BJ (cell line): ENCODE results near the gene SCPEP1. TPM values are rescaled to one million over a fixed set of nuclear protein-coding genes. Genes with fewer than 3 reads are reported as not detected.
A peak's percentile ranks its signal among the peaks of the same experiment; 100 is the strongest.

ENCODE experiments used
- CTCF ChIA-PET: fragments of 350-600 bp; formaldehyde crosslinking; extraction: SDS; loops from one replicate; lab custom pipeline; 2021; ENCODE audit warnings: antibody characterized with exemption, inconsistent platforms; lab: Yijun Ruan, JAX
- POLR2A ChIA-PET: fragments of 300-600 bp; sonication (Branson Sonifier 250); formaldehyde crosslinking; extraction: SDS; loops from one replicate; lab custom pipeline; 2021; ENCODE audit warnings: antibody characterized with exemption; lab: Charles Lee
- DNase-seq: peaks from one replicate; pipeline ENCODE4 v3.0.0-alpha.2; 2011; ENCODE audit warnings: low read depth
- H3K27me3 ChIP-seq: 2 replicates; pipeline ENCODE4 v1.6.0; 2011; ENCODE audit warnings: low read length; ENCODE audit not compliant: control insufficient read depth, insufficient read depth
- H3K36me3 ChIP-seq: 2 replicates; pipeline ENCODE4 v1.5.1; 2011; ENCODE audit warnings: low read length; ENCODE audit not compliant: control insufficient read depth, insufficient read depth
- H3K4me3 ChIP-seq: 2 replicates; pipeline ENCODE4 v1.5.1; 2011; ENCODE audit warnings: low read depth, mild to moderate bottlenecking, control low read depth, low read length
- CTCF ChIP-seq: IDR thresholded peaks from 2 replicates; pipeline ENCODE4 v1.5.1; 2011; ENCODE audit warnings: low read depth, mild to moderate bottlenecking, control low read depth, inconsistent platforms, low read length, moderate library complexity; ENCODE audit not compliant: insufficient read depth
- polyA plus RNA-seq: library from polyadenylated mRNA; depleted of rRNA; stranded (reverse); fragments of >200 nt; gene quantifications from 2 replicates; pipeline ENCODE4 v1.2.3, GENCODE V29; 2011

The SCPEP1 gene
- polyA plus RNA-seq, 1 experiment = 31.1 TPM

GRCh38 chr17:57009737-57010445 lies 32.0 kb downstream of the SCPEP1 start:
- peak; percentile 76 for TF ChIP-seq CTCF
- Histone ChIP-seq H3K27me3 (peaks cover 3% of the 10 kb centered on the region; the same call in 1 of the 2 replicates), H3K4me3 (no peak overlapping the region), H3K36me3 (no peaks in the 10 kb centered on the region)
- no peak for DNase-seq
- ChIA-PET POLR2A (no interaction called here), CTCF (interaction anchor here (0.6 to 3.3 kb wide), 19 partner anchors 8 to 1866 kb away, joined by 3 to 31 read pairs (median 4); no protein-coding TSS in a partner anchor)

- TF ChIP-seq CTCF = no peak
- POLR2A ChIA-PET = no interaction called here
- H3K27me3 ChIP-seq = peaks cover 3% of the 10 kb centered on the region; the same call in 1 of the 2 replicates
- no peak overlapping the region for H3K4me3 ChIP-seq
- CTCF ChIA-PET = interaction anchor here (0.6 to 3.3 kb wide), 15 partner anchors 11 to 1866 kb away, joined by 3 to 31 read pairs (median 4); no protein-coding TSS in a partner anchor
- H3K36me3 ChIP-seq = no peaks in the 10 kb centered on the region
- no peak for DNase-seq
Observed at GRCh38 chr17:57010487-57010886, 32.6 kb downstream of the SCPEP1 start.

- ChIA-PET CTCF (interaction anchor here (1.1 to 3.3 kb wide), 4 partner anchors 12 to 1091 kb away, joined by 3 to 31 read pairs (median 4); no protein-coding TSS in a partner anchor), POLR2A (no interaction called here)
- no peak for TF ChIP-seq CTCF
- Histone ChIP-seq H3K27me3 (peaks cover 3% of the 10 kb centered on the region; the same call in 1 of the 2 replicates), H3K4me3 (no peak overlapping the region), H3K36me3 (no peaks in the 10 kb centered on the region)
- DNase-seq = no peak
Observed at GRCh38 chr17:57011491-57012015, 33.6 kb downstream of the SCPEP1 start.

GRCh38 chr17:57016071-57016763 lies 38.3 kb downstream of the SCPEP1 start:
- Histone ChIP-seq H3K4me3 (no peak overlapping the region), H3K27me3 (peaks cover 3% of the 10 kb centered on the region; the same call in 1 of the 2 replicates), H3K36me3 (no peaks in the 10 kb centered on the region)
- ChIA-PET CTCF (interaction anchor here (1.0 kb wide), 1 partner anchor 15 kb away, joined by 3 read pairs; no protein-coding TSS in a partner anchor), POLR2A (no interaction called here)
- DNase-seq = no peak
- TF ChIP-seq CTCF = no peak

GRCh38 chr17:57016764-57017116 lies 38.8 kb downstream of the SCPEP1 start:
- Histone ChIP-seq H3K4me3 (no peak overlapping the region), H3K27me3 (0 out of 2 replicates have a peak, but pooled peaks cover under 1% of the 10 kb centered on the region), H3K36me3 (no peaks in the 10 kb centered on the region)
- DNase-seq = no peak
- POLR2A ChIA-PET = no interaction called here
- no peak for TF ChIP-seq CTCF
- CTCF ChIA-PET = interaction anchor here (1.0 kb wide), 1 partner anchor 16 kb away, joined by 3 read pairs; no protein-coding TSS in a partner anchor
